Measurements from ENCODE around the gene RAD51B.

GRCh38 chr14:67926821-67927220, 107.2 kb downstream of the RAD51B start:
- no peak for TF ChIP-seq EZH2 (optimal IDR thresholded peaks at IDR 0.05; ENCODE audit: low read depth, low read length)
- no peak for TF ChIP-seq CTCF (IDR thresholded peaks at IDR 0.05; ENCODE audit: low read length)
- no peak for TF ChIP-seq EZH2phosphoT487 (IDR thresholded peaks at IDR 0.05; ENCODE audit: low read length)
